PC-9 (cell line): Measurements from ENCODE around the gene PRSS1. TPM values are rescaled to one million over a fixed set of nuclear protein-coding genes. Genes with fewer than 3 reads are reported as not detected.

Experiments
- BruUV-seq: library from RNA; stranded (reverse); fragments of 400-500 nt; replicated peaks from 2 replicates; lab custom pipeline; 2021; lab: Mats Ljungman, UMichigan
- CTCF ChIA-PET: fragments of 300-600 bp; sonication (Branson Sonifier 250); formaldehyde crosslinking; loops from one replicate; lab custom pipeline; 2022; ENCODE audit warnings: antibody characterized with exemption; lab: Charles Lee
- POLR2A ChIA-PET: fragments of 300-600 bp; sonication (Branson Sonifier 250); formaldehyde crosslinking; loops from one replicate; lab custom pipeline; 2022; ENCODE audit warnings: antibody characterized with exemption; ENCODE audit not compliant: unreplicated experiment; lab: Charles Lee
- DNase-seq, 2 experiments: peaks; one replicate each; pipeline versions ENCODE4 v3.0.0 to v3.0.0-alpha.2; 2015 to 2022; ENCODE audit warnings: mixed read lengths in 1 of 2
- H2AFZ ChIP-seq: fragments of 200-600 bp; sonication (generic); 2 replicates; pipeline ENCODE4 v1.8.1; 2017; ENCODE audit warnings: antibody characterized with exemption
- H3F3A ChIP-seq: fragments of 200-600 bp; sonication (generic); 2 replicates; pipeline ENCODE4 v1.8.1; 2017; ENCODE audit warnings: antibody characterized with exemption, mild to moderate bottlenecking, low read depth; ENCODE audit not compliant: insufficient read depth
- H3K27ac ChIP-seq: fragments of 200-600 bp; sonication (generic); 2 replicates; pipeline ENCODE4 v1.6.1; 2016; ENCODE audit warnings: mixed run types
- H3K27me3 ChIP-seq: fragments of 200-600 bp; sonication (generic); 2 replicates; pipeline ENCODE4 v1.6.1; 2016; ENCODE audit warnings: low read depth, mixed run types; ENCODE audit not compliant: insufficient read depth
- H3K36me3 ChIP-seq: fragments of 200-600 bp; sonication (generic); 2 replicates; pipeline ENCODE4 v1.6.1; 2016; ENCODE audit warnings: low read depth, mixed run types
- H3K4me1 ChIP-seq: fragments of 200-600 bp; sonication (generic); replicated peaks from 2 replicates; pipeline ENCODE4 v1.6.1; 2016; ENCODE audit warnings: mixed run types; ENCODE audit not compliant: insufficient read depth
- H3K4me2 ChIP-seq: fragments of 200-600 bp; sonication (generic); 2 replicates; pipeline ENCODE4 v1.6.1; 2017; ENCODE audit warnings: mixed run types
- H3K4me3 ChIP-seq: fragments of 200-600 bp; sonication (generic); 2 replicates; pipeline ENCODE4 v1.6.1; 2016; ENCODE audit warnings: mixed run types
- H3K79me2 ChIP-seq: fragments of 200-600 bp; sonication (generic); 2 replicates; pipeline ENCODE4 v1.6.1; 2017; ENCODE audit warnings: low read depth, mixed run types
- H3K9me2 ChIP-seq: fragments of 200-600 bp; sonication (generic); 2 replicates; pipeline ENCODE4 v1.8.1; 2017; ENCODE audit warnings: mild to moderate bottlenecking; ENCODE audit not compliant: insufficient read depth
- H3K9me3 ChIP-seq: fragments of 200-600 bp; sonication (generic); 2 replicates; pipeline ENCODE4 v1.8.1; 2016; ENCODE audit warnings: low read depth; ENCODE audit not compliant: insufficient read depth
- H4K20me1 ChIP-seq: fragments of 200-600 bp; sonication (generic); 2 replicates; pipeline ENCODE4 v1.8.1; 2017; ENCODE audit not compliant: insufficient read depth
- EZH2 ChIP-seq: fragments of 200-600 bp; sonication (generic); IDR thresholded peaks from 2 replicates; pipeline ENCODE4 v1.8.0; 2017; ENCODE audit warnings: antibody characterized with exemption, low read depth
- intact Hi-C: fragments of 100-400 bp; cut with micrococcal nuclease; formaldehyde crosslinking; loops from one replicate; pipeline ENCODE4 v1.10.0; 2022; ENCODE audit not compliant: unreplicated experiment
- total RNA-seq: library from RNA; stranded (reverse); gene quantifications from 2 replicates; pipeline ENCODE4 v1.2.3, GENCODE V29; 2021
- TF ChIP-seq, protein P1 (sequence below): fragments of 200-600 bp; sonication (generic); conservative IDR thresholded peaks from 2 replicates; pipeline ENCODE4 v1.6.1; 2017; ENCODE audit warnings: mixed run types, antibody characterized with exemption, mild to moderate bottlenecking, moderate library complexity

Gene PRSS1
- total RNA-seq, 1 experiment from 2014 or later = 0.94 TPM

DNA sequence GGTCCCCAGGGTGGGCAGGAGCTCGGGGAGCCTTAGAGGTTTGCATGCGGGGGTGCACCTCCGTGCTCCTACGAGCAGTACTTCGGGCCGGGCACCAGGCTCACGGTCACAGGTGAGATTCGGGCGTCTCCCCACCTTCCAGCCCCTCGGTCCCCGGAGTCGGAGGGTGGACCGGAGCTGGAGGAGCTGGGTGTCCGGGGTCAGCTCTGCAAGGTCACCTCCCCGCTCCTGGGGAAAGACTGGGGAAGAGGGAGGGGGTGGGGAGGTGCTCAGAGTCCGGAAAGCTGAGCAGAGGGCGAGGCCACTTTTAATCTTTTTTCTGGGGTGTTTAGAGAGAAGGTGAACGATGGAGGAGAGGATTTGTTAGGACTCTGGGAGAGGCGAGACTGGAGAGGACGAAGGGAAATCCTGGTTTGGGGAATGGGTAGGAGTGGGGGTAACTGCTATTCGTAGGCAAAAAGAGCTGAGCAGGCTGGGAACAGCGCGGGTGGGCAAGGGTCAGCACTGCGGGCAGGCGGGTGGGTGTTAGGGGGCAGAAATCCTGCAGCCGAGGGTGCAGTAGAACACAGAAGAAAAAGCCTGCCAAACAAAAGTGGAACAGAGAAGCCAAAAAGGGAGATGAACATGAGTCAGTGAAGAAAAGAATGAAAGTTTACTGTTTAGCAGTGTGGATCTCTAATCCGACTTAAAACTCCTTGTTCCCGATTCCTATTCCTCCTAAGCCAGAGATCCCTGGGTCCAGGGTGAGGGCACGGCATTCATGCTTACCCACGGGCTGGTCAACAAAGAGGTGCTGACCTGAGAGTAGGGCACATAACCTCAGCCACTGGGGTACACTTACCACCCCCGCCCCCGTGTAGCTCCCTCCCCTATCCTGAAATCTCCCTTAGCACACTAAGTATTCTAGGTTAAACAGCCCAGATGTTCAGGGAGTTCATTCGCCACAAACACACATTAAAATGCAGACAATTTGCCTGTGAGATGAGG, 48.4 kb downstream of the PRSS1 start:
- H2AFZ ChIP-seq = peak overlapping the region; percentile 35
- peaks cover 26% of the 10 kb centered on the region; the same call in 1 of the 2 replicates for H3K36me3 ChIP-seq
- H3K4me2 ChIP-seq = peak overlapping the region; percentile 99
- H3K27me3 ChIP-seq = no peaks in the 10 kb centered on the region
- peaks cover 53% of the 10 kb centered on the region for H3K79me2 ChIP-seq
- H3K9me2 ChIP-seq = no peaks in the 10 kb centered on the region
- intact Hi-C loops = loop anchor here (5.0 kb wide), 3 partner anchors 420 to 820 kb away; no protein-coding TSS in a partner anchor
- POLR2A ChIA-PET = interaction anchor here (0.5 to 1.5 kb wide), 6 partner anchors 11 to 269 kb away, joined by 3 to 11 read pairs (median 6); no protein-coding TSS in a partner anchor
- CTCF ChIA-PET = interaction anchor here (1.0 to 1.5 kb wide), 3 partner anchors 10 to 263 kb away, joined by 3 to 4 read pairs (median 3); partner anchors contain the start of gene EPHB6
- peaks cover 18% of the 10 kb centered on the region; the same call in 1 of the 2 replicates for H3F3A ChIP-seq
- peaks cover 54% of the 10 kb centered on the region for H3K4me1 ChIP-seq
- H3K9me3 ChIP-seq = no peaks in the 10 kb centered on the region
- H3K27ac ChIP-seq = peak overlapping the region; percentile 92
- BruUV-seq = TSS peak; percentile 13
- peak; percentile 25 to 35 for DNase-seq
- peak overlapping the region; percentile 93 for H3K4me3 ChIP-seq
- H4K20me1 ChIP-seq = no peaks in the 10 kb centered on the region
- no peak for TF ChIP-seq EZH2
- TF ChIP-seq, protein P1, sequence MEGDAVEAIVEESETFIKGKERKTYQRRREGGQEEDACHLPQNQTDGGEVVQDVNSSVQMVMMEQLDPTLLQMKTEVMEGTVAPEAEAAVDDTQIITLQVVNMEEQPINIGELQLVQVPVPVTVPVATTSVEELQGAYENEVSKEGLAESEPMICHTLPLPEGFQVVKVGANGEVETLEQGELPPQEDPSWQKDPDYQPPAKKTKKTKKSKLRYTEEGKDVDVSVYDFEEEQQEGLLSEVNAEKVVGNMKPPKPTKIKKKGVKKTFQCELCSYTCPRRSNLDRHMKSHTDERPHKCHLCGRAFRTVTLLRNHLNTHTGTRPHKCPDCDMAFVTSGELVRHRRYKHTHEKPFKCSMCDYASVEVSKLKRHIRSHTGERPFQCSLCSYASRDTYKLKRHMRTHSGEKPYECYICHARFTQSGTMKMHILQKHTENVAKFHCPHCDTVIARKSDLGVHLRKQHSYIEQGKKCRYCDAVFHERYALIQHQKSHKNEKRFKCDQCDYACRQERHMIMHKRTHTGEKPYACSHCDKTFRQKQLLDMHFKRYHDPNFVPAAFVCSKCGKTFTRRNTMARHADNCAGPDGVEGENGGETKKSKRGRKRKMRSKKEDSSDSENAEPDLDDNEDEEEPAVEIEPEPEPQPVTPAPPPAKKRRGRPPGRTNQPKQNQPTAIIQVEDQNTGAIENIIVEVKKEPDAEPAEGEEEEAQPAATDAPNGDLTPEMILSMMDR = no peak

DNA sequence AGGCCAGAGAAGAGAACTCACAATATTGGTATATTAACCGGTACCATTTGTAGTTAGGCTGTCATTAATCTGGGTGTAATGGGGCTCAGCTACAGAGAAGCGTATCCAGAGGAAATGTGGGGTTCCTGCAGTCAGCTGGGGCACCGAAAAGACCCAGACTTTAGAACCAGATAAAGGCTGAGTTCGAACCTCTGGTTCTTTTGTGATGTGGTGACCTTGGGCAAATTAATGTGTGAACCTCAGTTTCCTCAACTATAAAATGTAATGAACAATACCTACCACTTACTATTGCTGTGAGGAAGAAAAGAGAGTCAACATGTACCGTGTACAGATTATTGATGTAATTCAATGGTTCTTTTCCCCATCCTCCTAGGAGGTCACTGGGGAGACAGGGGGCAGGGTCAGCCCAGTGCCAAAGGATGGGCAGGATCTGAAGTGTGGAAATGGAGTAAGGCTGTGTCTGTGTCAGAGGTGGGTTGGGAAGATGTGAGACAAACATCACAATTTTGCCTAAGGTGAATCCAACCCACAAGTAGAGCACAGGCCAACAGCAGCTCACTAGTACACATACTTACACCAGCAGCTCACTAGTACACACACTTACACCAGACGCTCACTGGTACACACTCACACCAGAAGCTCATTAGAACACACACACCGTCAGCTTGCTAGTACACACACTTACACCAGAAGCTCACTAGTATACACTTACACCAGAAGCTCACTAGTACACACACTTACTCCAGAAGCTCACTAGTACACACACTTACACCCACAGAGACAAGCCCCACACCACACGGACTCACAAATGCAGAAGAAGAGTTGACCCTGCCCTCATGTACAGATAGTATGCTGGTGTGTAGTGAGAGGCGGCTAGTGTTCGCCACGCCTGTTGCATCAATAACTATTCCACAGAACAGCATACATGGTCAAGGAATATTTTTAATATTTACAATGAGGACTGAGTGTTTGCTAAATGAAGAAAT, 49.5 kb downstream of the PRSS1 start:
- ChIA-PET CTCF (interaction anchor here (0.6 to 1.2 kb wide), 3 partner anchors 9 to 264 kb away, joined by 3 to 14 read pairs (median 4); no protein-coding TSS in a partner anchor), POLR2A (interaction anchor here (0.6 to 0.7 kb wide), 2 partner anchors 14 to 55 kb away, joined by 6 to 11 read pairs; no protein-coding TSS in a partner anchor)
- H3K4me3 ChIP-seq = peak overlapping the region; percentile 93
- H3K9me3 ChIP-seq = no peaks in the 10 kb centered on the region
- no TSS peak for BruUV-seq
- no peaks in the 10 kb centered on the region for H4K20me1 ChIP-seq
- H3K4me1 ChIP-seq = peaks cover 44% of the 10 kb centered on the region
- peaks cover 53% of the 10 kb centered on the region for H3K79me2 ChIP-seq
- DNase-seq = peak in 1 of 2 experiments; percentile 26
- no peaks in the 10 kb centered on the region for H3K27me3 ChIP-seq
- TF ChIP-seq EZH2 = no peak
- TF ChIP-seq, protein P1 = no peak
- peaks cover 12% of the 10 kb centered on the region; the same call in 1 of the 2 replicates for H3F3A ChIP-seq
- H2AFZ ChIP-seq = no peak overlapping the region
- H3K36me3 ChIP-seq = peaks cover 29% of the 10 kb centered on the region; the same call in 1 of the 2 replicates
- H3K9me2 ChIP-seq = no peaks in the 10 kb centered on the region
- peak overlapping the region; percentile 92 for H3K27ac ChIP-seq
- intact Hi-C loops = loop anchor here (5.0 kb wide), 3 partner anchors 419 to 821 kb away; no protein-coding TSS in a partner anchor
- H3K4me2 ChIP-seq = peak overlapping the region; percentile 99
